ENCODE measurements around the gene FDXR. TPM values are rescaled to one million over a fixed set of nuclear protein-coding genes. Genes with fewer than 3 reads are reported as not detected.

FDXR gene
- total RNA-seq, 1 experiment from 2014 or later, result 3.2 TPM

- no peak overlapping the region for H3K4me2 ChIP-seq (ENCODE audit: low read depth, low read length, poor library complexity, severe bottlenecking)
- H3K9me3 ChIP-seq (ENCODE audit: low read length), result no peaks in the 10 kb centered on the region
- no peak overlapping the region for H2AFZ ChIP-seq (ENCODE audit: low read length)
- no peaks in the 10 kb centered on the region for H3K36me3 ChIP-seq (ENCODE audit: insufficient read depth, low read length)
- no peaks in the 10 kb centered on the region for H4K20me1 ChIP-seq (ENCODE audit: insufficient read depth, low read depth, low read length)
- H3K27ac ChIP-seq (ENCODE audit: low read length), result no peak overlapping the region
- H3K9ac ChIP-seq (ENCODE audit: low read length), result no peak overlapping the region
- H3K4me1 ChIP-seq (ENCODE audit: low read length), result no peaks in the 10 kb centered on the region
- no peaks in the 10 kb centered on the region for H3K79me2 ChIP-seq (ENCODE audit: low read length)
- no peaks in the 10 kb centered on the region for H3K27me3 ChIP-seq (ENCODE audit: low read length)
- H3K9me2 ChIP-seq (replicated peaks; ENCODE audit: insufficient read depth, low read length), result no peaks in the 10 kb centered on the region
- H3K4me3 ChIP-seq (ENCODE audit: low read length), result no peak overlapping the region
- no peak for DNase-seq
Observed at GRCh38 chr17:74904687-74905409, 32.1 kb upstream of the FDXR start.

GRCh38 chr17:74903671-74904070 lies 30.9 kb upstream of the FDXR start:
- DNase-seq, result no peak
- H3K9me3 ChIP-seq (ENCODE audit: low read length), result no peaks in the 10 kb centered on the region
- no peak overlapping the region for H3K27ac ChIP-seq (ENCODE audit: low read length)
- no peak overlapping the region for H3K4me2 ChIP-seq (ENCODE audit: low read depth, low read length, poor library complexity, severe bottlenecking)
- no peak overlapping the region for H3K4me3 ChIP-seq (ENCODE audit: low read length)
- H3K36me3 ChIP-seq (ENCODE audit: insufficient read depth, low read length), result no peaks in the 10 kb centered on the region
- no peaks in the 10 kb centered on the region for H4K20me1 ChIP-seq (ENCODE audit: insufficient read depth, low read depth, low read length)
- no peaks in the 10 kb centered on the region for H3K4me1 ChIP-seq (ENCODE audit: low read length)
- no peak overlapping the region for H2AFZ ChIP-seq (ENCODE audit: low read length)
- H3K9me2 ChIP-seq (replicated peaks; ENCODE audit: insufficient read depth, low read length), result no peaks in the 10 kb centered on the region
- H3K79me2 ChIP-seq (ENCODE audit: low read length), result no peaks in the 10 kb centered on the region
- no peaks in the 10 kb centered on the region for H3K27me3 ChIP-seq (ENCODE audit: low read length)
- no peak overlapping the region for H3K9ac ChIP-seq (ENCODE audit: low read length)

GRCh38 chr17:74903034-74903433 lies 30.2 kb upstream of the FDXR start:
- Histone ChIP-seq H3K4me1 (ENCODE audit: low read length) (no peaks in the 10 kb centered on the region), H3K79me2 (ENCODE audit: low read length) (no peaks in the 10 kb centered on the region), H2AFZ (ENCODE audit: low read length) (no peak overlapping the region), H3K36me3 (ENCODE audit: insufficient read depth, low read length) (no peaks in the 10 kb centered on the region), H3K4me3 (ENCODE audit: low read length) (no peak overlapping the region), H4K20me1 (ENCODE audit: insufficient read depth, low read depth, low read length) (no peaks in the 10 kb centered on the region), H3K27ac (ENCODE audit: low read length) (no peak overlapping the region), H3K4me2 (ENCODE audit: low read depth, low read length, poor library complexity, severe bottlenecking) (no peak overlapping the region), H3K27me3 (ENCODE audit: low read length) (no peaks in the 10 kb centered on the region), H3K9ac (ENCODE audit: low read length) (no peak overlapping the region), H3K9me3 (ENCODE audit: low read length) (no peaks in the 10 kb centered on the region), H3K9me2 (replicated peaks; ENCODE audit: insufficient read depth, low read length) (no peaks in the 10 kb centered on the region)
- DNase-seq, result no peak

GRCh38 chr17:74901353-74902135 lies 28.8 kb upstream of the FDXR start:
- no peaks in the 10 kb centered on the region for H3K9me2 ChIP-seq (replicated peaks; ENCODE audit: insufficient read depth, low read length)
- no peaks in the 10 kb centered on the region for H3K27me3 ChIP-seq (ENCODE audit: low read length)
- no peak overlapping the region for H3K27ac ChIP-seq (ENCODE audit: low read length)
- no peaks in the 10 kb centered on the region for H3K4me1 ChIP-seq (ENCODE audit: low read length)
- no peaks in the 10 kb centered on the region for H3K9me3 ChIP-seq (ENCODE audit: low read length)
- no peaks in the 10 kb centered on the region for H3K36me3 ChIP-seq (ENCODE audit: insufficient read depth, low read length)
- H3K4me3 ChIP-seq (ENCODE audit: low read length), result no peak overlapping the region
- H2AFZ ChIP-seq (ENCODE audit: low read length), result no peak overlapping the region
- no peaks in the 10 kb centered on the region for H4K20me1 ChIP-seq (ENCODE audit: insufficient read depth, low read depth, low read length)
- no peaks in the 10 kb centered on the region for H3K79me2 ChIP-seq (ENCODE audit: low read length)
- H3K4me2 ChIP-seq (ENCODE audit: low read depth, low read length, poor library complexity, severe bottlenecking), result no peak overlapping the region
- H3K9ac ChIP-seq (ENCODE audit: low read length), result no peak overlapping the region
- no peak for DNase-seq

GRCh38 chr17:74900208-74900607 lies 27.4 kb upstream of the FDXR start:
- Histone ChIP-seq H3K4me2 (ENCODE audit: low read depth, low read length, poor library complexity, severe bottlenecking) (no peak overlapping the region), H3K9me3 (ENCODE audit: low read length) (no peaks in the 10 kb centered on the region), H3K9ac (ENCODE audit: low read length) (no peak overlapping the region), H3K36me3 (ENCODE audit: insufficient read depth, low read length) (no peaks in the 10 kb centered on the region), H3K4me3 (ENCODE audit: low read length) (no peak overlapping the region), H4K20me1 (ENCODE audit: insufficient read depth, low read depth, low read length) (no peaks in the 10 kb centered on the region), H3K79me2 (ENCODE audit: low read length) (no peaks in the 10 kb centered on the region), H2AFZ (ENCODE audit: low read length) (no peak overlapping the region), H3K27me3 (ENCODE audit: low read length) (no peaks in the 10 kb centered on the region), H3K9me2 (replicated peaks; ENCODE audit: insufficient read depth, low read length) (no peaks in the 10 kb centered on the region), H3K27ac (ENCODE audit: low read length) (no peak overlapping the region), H3K4me1 (ENCODE audit: low read length) (no peaks in the 10 kb centered on the region)
- DNase-seq, result no peak

- H3K27me3 ChIP-seq (ENCODE audit: low read length), result no peaks in the 10 kb centered on the region
Observed at GRCh38 chr17:74898376-74898946, 25.7 kb upstream of the FDXR start.

GRCh38 chr17:74893936-74894671 lies 21.3 kb upstream of the FDXR start:
- Histone ChIP-seq H3K36me3 (ENCODE audit: insufficient read depth, low read length) (no peaks in the 10 kb centered on the region), H3K9me3 (ENCODE audit: low read length) (no peaks in the 10 kb centered on the region), H3K4me2 (ENCODE audit: low read depth, low read length, poor library complexity, severe bottlenecking) (no peak overlapping the region), H3K27ac (ENCODE audit: low read length) (no peak overlapping the region), H2AFZ (ENCODE audit: low read length) (no peak overlapping the region), H3K27me3 (ENCODE audit: low read length) (no peaks in the 10 kb centered on the region), H3K4me1 (ENCODE audit: low read length) (no peaks in the 10 kb centered on the region), H3K4me3 (ENCODE audit: low read length) (no peak overlapping the region), H4K20me1 (ENCODE audit: insufficient read depth, low read depth, low read length) (no peaks in the 10 kb centered on the region), H3K9me2 (replicated peaks; ENCODE audit: insufficient read depth, low read length) (no peaks in the 10 kb centered on the region), H3K9ac (ENCODE audit: low read length) (no peak overlapping the region), H3K79me2 (ENCODE audit: low read length) (no peaks in the 10 kb centered on the region)
- DNase-seq, result no peak

More at GRCh38 chr17:74898376-74898946, 25.7 kb upstream of the FDXR start:
- no peak for DNase-seq
- H3K4me2 ChIP-seq (ENCODE audit: low read depth, low read length, poor library complexity, severe bottlenecking), result no peak overlapping the region
- no peak overlapping the region for H2AFZ ChIP-seq (ENCODE audit: low read length)
- H3K79me2 ChIP-seq (ENCODE audit: low read length), result no peaks in the 10 kb centered on the region
- H3K9ac ChIP-seq (ENCODE audit: low read length), result no peak overlapping the region
- H3K9me3 ChIP-seq (ENCODE audit: low read length), result no peaks in the 10 kb centered on the region
- no peak overlapping the region for H3K4me3 ChIP-seq (ENCODE audit: low read length)
- no peaks in the 10 kb centered on the region for H3K36me3 ChIP-seq (ENCODE audit: insufficient read depth, low read length)
- H3K27ac ChIP-seq (ENCODE audit: low read length), result no peak overlapping the region
- no peaks in the 10 kb centered on the region for H3K4me1 ChIP-seq (ENCODE audit: low read length)
- no peaks in the 10 kb centered on the region for H4K20me1 ChIP-seq (ENCODE audit: insufficient read depth, low read depth, low read length)
- no peaks in the 10 kb centered on the region for H3K9me2 ChIP-seq (replicated peaks; ENCODE audit: insufficient read depth, low read length)

All from Karpas-422 (cell line).